Myocyte (in vitro differentiated cells): ENCODE results near the gene ANO4. TPM values are rescaled to one million over a fixed set of nuclear protein-coding genes. Genes with fewer than 3 reads are reported as not detected.
A peak's percentile ranks its signal among the peaks of the same experiment; 100 is the strongest.

Experiments used
- DNase-seq: peaks from one replicate; pipeline ENCODE4 v3.0.0-alpha.2; 2012; ENCODE audit warnings: low read depth
- total RNA-seq: library from RNA; depleted of rRNA; stranded (reverse); fragments of >200 nt; gene quantifications from 2 replicates; pipeline ENCODE4 v1.2.3, GENCODE V29; 2014

Gene ANO4
- total RNA-seq, 1 donor from 2014 or later = 0.99 TPM

- DNase-seq = peak; percentile 76
Observed at GRCh38 chr12:101173197-101173749, 378.7 kb downstream of the ANO4 start.

GRCh38 chr12:101174541-101174940 is 380.0 kb downstream of the ANO4 start:
- DNase-seq = no peak

Other genes with a start within 250 kb of the ANO4 start
- 5.3 and 10.4 TPM in 2 replicates for gene GAS2L3, start 221.1 kb upstream of the ANO4 start, total RNA-seq